CD4-positive, alpha-beta T cell (primary cell): ENCODE data around the gene DTX3. TPM values are rescaled to one million over a fixed set of nuclear protein-coding genes. Genes with fewer than 3 reads are reported as not detected.

Source experiments
- ATAC-seq: fragments of 200-7000 bp; cut with Tn5 transposase; one replicate; pipeline ENCODE4 v1.10.0; 2022; ENCODE audit warnings: mild to moderate bottlenecking; ENCODE audit not compliant: poor library complexity
- CTCF ChIA-PET: fragments of 350-600 bp; sonication (Branson Sonifier 250); formaldehyde crosslinking; loops from one replicate; lab custom pipeline; 2021; ENCODE audit warnings: antibody characterized with exemption, inconsistent platforms; lab: Charles Lee
- POLR2A ChIA-PET: fragments of 350-600 bp; sonication (Branson Sonifier 250); formaldehyde crosslinking; loops from one replicate; lab custom pipeline; 2021; ENCODE audit warnings: antibody characterized with exemption, inconsistent platforms; lab: Charles Lee
- DNase-seq, 14 experiments: peaks; one replicate each; pipeline ENCODE4 v3.0.0-alpha.2; 2013 to 2020; ENCODE audit warnings: mixed read lengths in 2 of 14
- H3K27ac ChIP-seq, 2 donors: one replicate each; pipeline versions ENCODE4 v1.5.1 to v1.7.0; 2013; ENCODE audit warnings: low read length in 2 of 2, low read depth in 1 of 2, mild to moderate bottlenecking in 1 of 2
- H3K27me3 ChIP-seq, 2 experiments: 1 replicate in 1 of 2; 2 replicates in 1 of 2; pipeline versions ENCODE4 v1.6.1 to v1.7.0; 2013; ENCODE audit warnings: low read length in 2 of 2, control low read depth in 1 of 2, mild to moderate bottlenecking in 1 of 2, moderate library complexity in 1 of 2; ENCODE audit not compliant: insufficient read depth in 2 of 2, control insufficient read depth in 1 of 2
- H3K36me3 ChIP-seq: one replicate; pipeline ENCODE4 v1.6.1; 2013; ENCODE audit warnings: low read length, control low read depth; ENCODE audit not compliant: insufficient read depth
- H3K4me1 ChIP-seq: one replicate; pipeline ENCODE4 v1.6.1; 2013; ENCODE audit warnings: low read length, control low read depth; ENCODE audit not compliant: insufficient read depth
- H3K4me3 ChIP-seq: one replicate; pipeline ENCODE4 v1.5.1; 2013; ENCODE audit warnings: mild to moderate bottlenecking, low read length, moderate library complexity
- H3K9me3 ChIP-seq, 2 experiments: 1 replicate in 1 of 2; 2 replicates in 1 of 2; pipeline versions ENCODE4 v1.6.1 to v1.7.0; 2013; ENCODE audit warnings: low read length in 2 of 2, mild to moderate bottlenecking in 2 of 2, control low read depth in 1 of 2, moderate library complexity in 1 of 2; ENCODE audit not compliant: control insufficient read depth in 1 of 2, insufficient read depth in 1 of 2
- H3K27ac Mint-ChIP-seq: one replicate; pipeline ENCODE4 v1.8.0; 2020; ENCODE audit warnings: mixed read lengths
- H3K27me3 Mint-ChIP-seq: one replicate; pipeline ENCODE4 v1.8.0; 2021; ENCODE audit warnings: mixed read lengths
- H3K36me3 Mint-ChIP-seq: one replicate; pipeline ENCODE4 v1.8.0; 2021; ENCODE audit warnings: low read depth, mixed read lengths
- H3K4me1 Mint-ChIP-seq: one replicate; pipeline ENCODE4 v1.8.0; 2021; ENCODE audit warnings: low read depth, mixed read lengths
- H3K4me3 Mint-ChIP-seq: one replicate; pipeline ENCODE4 v1.8.0; 2020; ENCODE audit warnings: mild to moderate bottlenecking, mixed read lengths
- H3K9me3 Mint-ChIP-seq: one replicate; pipeline ENCODE4 v1.8.0; 2020; ENCODE audit warnings: mixed read lengths
- CTCF ChIP-seq: fragments of 200-600 bp; IDR thresholded peaks from one replicate; pipeline ENCODE4 v1.8.0; 2022; ENCODE audit warnings: antibody characterized with exemption, mild to moderate bottlenecking
- intact Hi-C, 2 experiments: fragments of 100-400 bp; cut with DNase I in 1 of 2; cut with micrococcal nuclease in 1 of 2; formaldehyde crosslinking; loops; one replicate each; pipeline versions ENCODE4 v1.15.1 to v1.9.0; 2023 to 2025; cut with DNase I, micrococcal nuclease
- total RNA-seq, 174 experiments: library from RNA in 2 of 174; stranded (reverse) in 2 of 174; gene quantifications; one replicate each; pipeline ENCODE4 v1.2.3 and lab custom pipeline; 2021 to 2026

Gene DTX3
- total RNA-seq, 2 experiments from 2014 or later = 28.6 to 29.4 TPM

- no peak overlapping the region for H3K27ac Mint-ChIP-seq
- H3K36me3 Mint-ChIP-seq = no peaks in the 10 kb centered on the region
- Histone ChIP-seq H3K27ac (no peak overlapping the region), H3K27me3 (peaks cover 78 to 85% of the 10 kb centered on the region in 2 experiments), H3K9me3 (peaks cover 0 to 11% of the 10 kb centered on the region in 2 experiments), H3K36me3 (no peaks in the 10 kb centered on the region), H3K4me3 (no peak overlapping the region), H3K4me1 (peaks cover 34% of the 10 kb centered on the region)
- no peak for DNase-seq
- no peak for ATAC-seq
- intact Hi-C loops = loop anchor here (5.0 kb wide), 2 partner anchors 62 to 112 kb away; partner anchors contain the start of gene OS9 (in 1 of the 2)
- no peak overlapping the region for H3K4me3 Mint-ChIP-seq
- peaks cover 25% of the 10 kb centered on the region for H3K4me1 Mint-ChIP-seq
- H3K9me3 Mint-ChIP-seq = no peaks in the 10 kb centered on the region
- CTCF ChIA-PET = no interaction called here
- POLR2A ChIA-PET = interaction anchor here (0.6 to 1.0 kb wide), 2 partner anchors 13 to 308 kb away, joined by 3 to 4 read pairs; no protein-coding TSS in a partner anchor
- peaks cover 82% of the 10 kb centered on the region for H3K27me3 Mint-ChIP-seq
- no peak for TF ChIP-seq CTCF
Observed at GRCh38 chr12:57629897-57630471, 25.4 kb downstream of the DTX3 start.

- H3K27ac Mint-ChIP-seq = no peak overlapping the region
- peaks cover 25% of the 10 kb centered on the region for H3K4me1 Mint-ChIP-seq
- H3K27me3 Mint-ChIP-seq = peaks cover 78% of the 10 kb centered on the region
- TF ChIP-seq CTCF = no peak
- ChIA-PET CTCF (interaction anchor here (4.9 kb wide), 1 partner anchor 48 kb away, joined by 34 read pairs; no protein-coding TSS in a partner anchor), POLR2A (interaction anchor here (0.7 to 1.0 kb wide), 2 partner anchors 12 to 19 kb away, joined by 3 to 4 read pairs; no protein-coding TSS in a partner anchor)
- Histone ChIP-seq H3K9me3 (peaks cover 0 to 6% of the 10 kb centered on the region in 2 experiments), H3K4me3 (no peak overlapping the region), H3K27me3 (peaks cover 72 to 76% of the 10 kb centered on the region in 2 experiments), H3K27ac (no peak overlapping the region), H3K4me1 (peaks cover 34% of the 10 kb centered on the region), H3K36me3 (no peaks in the 10 kb centered on the region)
- ATAC-seq (no peak), DNase-seq (peak in 1 of 14 experiments; percentile 11)
- intact Hi-C loops = loop anchor here in 1 of 2 experiments (5.0 kb wide), 1 partner anchor 61 kb away; the partner anchor contains the start of gene OS9
- H3K4me3 Mint-ChIP-seq = no peak overlapping the region
- H3K36me3 Mint-ChIP-seq = no peaks in the 10 kb centered on the region
- H3K9me3 Mint-ChIP-seq = no peaks in the 10 kb centered on the region
Observed at GRCh38 chr12:57630891-57631433, 26.3 kb downstream of the DTX3 start.

GRCh38 chr12:57631566-57632072 lies 27.0 kb downstream of the DTX3 start:
- Histone ChIP-seq H3K9me3 (peaks cover 0 to 6% of the 10 kb centered on the region in 2 experiments), H3K27me3 (peaks cover 66 to 70% of the 10 kb centered on the region in 2 experiments), H3K4me3 (no peak overlapping the region), H3K27ac (no peak overlapping the region), H3K36me3 (no peaks in the 10 kb centered on the region), H3K4me1 (peaks cover 34% of the 10 kb centered on the region)
- ChIA-PET POLR2A (no interaction called here), CTCF (interaction anchor here (4.9 kb wide), 1 partner anchor 49 kb away, joined by 34 read pairs; no protein-coding TSS in a partner anchor)
- no peaks in the 10 kb centered on the region for H3K9me3 Mint-ChIP-seq
- H3K4me1 Mint-ChIP-seq = peaks cover 25% of the 10 kb centered on the region
- ATAC-seq (no peak), DNase-seq (no peak)
- no peak overlapping the region for H3K4me3 Mint-ChIP-seq
- no peak for TF ChIP-seq CTCF
- H3K36me3 Mint-ChIP-seq = no peaks in the 10 kb centered on the region
- no peak overlapping the region for H3K27ac Mint-ChIP-seq
- peaks cover 71% of the 10 kb centered on the region for H3K27me3 Mint-ChIP-seq
- intact Hi-C loops = loop anchor here in 1 of 2 experiments (2.0 to 5.0 kb wide), 2 partner anchors 49 to 61 kb away; partner anchors contain the start of gene OS9
